Heart left ventricle (tissue), 16 donors: ENCODE measurements around the gene LRRC51. TPM values are rescaled to one million over a fixed set of nuclear protein-coding genes. Genes with fewer than 3 reads are reported as not detected.

Experiments
- ATAC-seq, 4 donors: fragments of 200-7000 bp; cut with Tn5 transposase; one replicate each; pipeline ENCODE4 v1.9.1; 2020 to 2022; ENCODE audit warnings: moderate library complexity in 4 of 4, mild to moderate bottlenecking in 3 of 4, moderate number of reproducible peaks in 1 of 4
- DNase-seq, 5 donors: peaks; one replicate each; pipeline ENCODE4 v3.0.0-alpha.2; 2020
- H3K27ac ChIP-seq, 12 donors: fragments of 200-600 bp; sonication (generic) in 4 of 12; one replicate each; pipeline versions ENCODE4 v1.5.0 to v1.8.0; 2016 to 2022; ENCODE audit warnings: mild to moderate bottlenecking in 2 of 12
- H3K27me3 ChIP-seq, 9 donors: fragments of 200-600 bp; sonication (generic) in 2 of 9; one replicate each; pipeline versions ENCODE4 v1.5.1 to v1.8.0; 2016 to 2022; ENCODE audit warnings: mild to moderate bottlenecking in 3 of 9
- H3K36me3 ChIP-seq, 9 donors: fragments of 200-600 bp; sonication (generic) in 2 of 9; one replicate each; pipeline versions ENCODE4 v1.5.0 to v1.8.0; 2018 to 2022; ENCODE audit warnings: mild to moderate bottlenecking in 2 of 9
- H3K4me1 ChIP-seq, 12 donors: fragments of 200-600 bp; sonication (generic) in 4 of 12; one replicate each; pipeline versions ENCODE4 v1.5.0 to v1.8.0; 2016 to 2022; ENCODE audit warnings: mild to moderate bottlenecking in 3 of 12
- H3K4me3 ChIP-seq, 12 donors: fragments of 200-600 bp; sonication (generic) in 4 of 12; one replicate each; pipeline versions ENCODE4 v1.5.0 to v1.8.0; 2017 to 2022; ENCODE audit warnings: mild to moderate bottlenecking in 9 of 12, moderate library complexity in 4 of 12
- H3K9me3 ChIP-seq, 12 donors: fragments of 200-600 bp; sonication (generic) in 4 of 12; one replicate each; pipeline versions ENCODE4 v1.5.0 to v1.8.0; 2016 to 2022; ENCODE audit warnings: mild to moderate bottlenecking in 1 of 12
- CTCF ChIP-seq, 12 donors: fragments of 200-600 bp; sonication (generic) in 4 of 12; IDR thresholded peaks; one replicate each; pipeline versions ENCODE4 v1.5.0 to v1.8.0; 2018 to 2022; ENCODE audit warnings: antibody characterized with exemption in 12 of 12, mild to moderate bottlenecking in 5 of 12
- POLR2A ChIP-seq, 2 donors: fragments of 450-650 bp; IDR thresholded peaks; one replicate each; pipeline ENCODE4 v1.6.1; 2017; ENCODE audit warnings: antibody characterized with exemption in 2 of 2, mild to moderate bottlenecking in 2 of 2, moderate library complexity in 2 of 2
- WGBS, 4 donors: extraction: QIAGEN DNeasy Blood & Tissue Kit in 2 of 4; methylation state at CpG; one replicate each; pipeline versions ENCODE4 v1.1.5 to v1.1.7; 2013 to 2018; 5-methylcytosine and 5-hydroxymethylcytosine counted together
- intact Hi-C, 10 donors: fragments of 100-400 bp; cut with DNase I; formaldehyde crosslinking; loops; one replicate each; pipeline versions ENCODE4 v1.11.1 to v1.14.2; 2022
- polyA plus RNA-seq, 2 donors: library from polyadenylated mRNA; stranded (reverse); fragments of 200-250 nt; gene quantifications; one replicate each; pipeline ENCODE4 v1.2.3, GENCODE V29; 2013
- total RNA-seq, 9 donors: library from RNA; depleted of rRNA in 2 of 9; stranded (reverse); fragments of >200 nt in 2 of 9; fragmentation: NEBNext Ultra II Directional in 3 of 9; extraction: Animal tissue kit (Norgen Biotek cat#: 25700) in 3 of 9; gene quantifications; one replicate each; pipeline versions ENCODE4 v1.1.0 to v1.2.4, GENCODE V29; 2016 to 2023
- donor health status: ischemic (EF 13 %, LVEDD 7.1; RV severe dilation, severe dysfunction).
- donor health status: healthy with polysubstance abuse.
- donor health status: DM: no; HTN: yes; CAD: no.
- donor health status: DM: no; HTN: no; CAD: no.
- donor health status: ischemic (EF 25% LVEDD 6.9; RV normal size, moderate dysfunction).
- donor health status: ischemic (EF 25% LVEDD 5.7; RV mildly dilated, moderate dysfunction).
- donor health status: healthy.
- donor health status: DM: yes; HTN: yes; CAD: no.
- donor health status: ischemic (EF 35%, LVEDD 5.7; RV mildly dilated, moderate dysfunction).
- donor health status: nonischemic (EF 11% LVEDD 7.7; RV severe dilation, severe dysfunction).
- donor health status: DM: yes; HTN: yes; CAD: no.
- donor health status: PGD.
- donor health status: ischemic (EF 29% LVEDD 5.4; RV normal size, mild dysfunction).
- donor health status: nonischemic (EF 23%, LVEDD 6.1; RV moderate dilation, normal function).

The LRRC51 gene
- total and polyA plus RNA-seq, 11 donors, result 2.0 to 9.3 (median 4.5) TPM

GRCh38 chr11:72122607-72123006 is 42.0 kb downstream of the LRRC51 start:
- Histone ChIP-seq H3K4me1 (no peaks in the 10 kb centered on the region), H3K27ac (no peak overlapping the region), H3K9me3 (no peaks in the 10 kb centered on the region), H3K27me3 (peaks cover 0 to 7% (median 0%) of the 10 kb centered on the region in 9 donors), H3K4me3 (no peak overlapping the region), H3K36me3 (no peaks in the 10 kb centered on the region)
- DNase-seq, result no peak
- ATAC-seq, result no peak
- TF ChIP-seq CTCF (IDR thresholded peaks at IDR 0.05) (no peak), POLR2A (IDR thresholded peaks at IDR 0.05) (no peak)
- intact Hi-C loops, result no loop called here
- 78 to 86% (median 84%) methylated on average over 1 of the region's 1 CpG for WGBS, 4 donors

- Histone ChIP-seq H3K9me3 (peaks cover 0 to 3% (median 0%) of the 10 kb centered on the region in 12 donors), H3K27ac (no peak overlapping the region), H3K36me3 (no peaks in the 10 kb centered on the region), H3K27me3 (peaks cover 0 to 3% (median 0%) of the 10 kb centered on the region in 9 donors), H3K4me1 (no peaks in the 10 kb centered on the region), H3K4me3 (no peak overlapping the region)
- ATAC-seq (no peak), DNase-seq (no peak)
- TF ChIP-seq CTCF (IDR thresholded peaks at IDR 0.05) (no peak), POLR2A (IDR thresholded peaks at IDR 0.05) (no peak)
- intact Hi-C loops, result no loop called here
- WGBS, 4 donors, result 53 to 65% (median 55%) methylated on average over 3 of the region's 3 CpGs
Observed at GRCh38 chr11:72123117-72123653, 42.5 kb downstream of the LRRC51 start.

- Histone ChIP-seq H3K9me3 (peaks cover 0 to 5% (median 0%) of the 10 kb centered on the region in 12 donors), H3K27ac (no peak overlapping the region), H3K4me1 (no peaks in the 10 kb centered on the region), H3K27me3 (peaks cover 0 to 3% (median 0%) of the 10 kb centered on the region in 9 donors), H3K4me3 (no peak overlapping the region), H3K36me3 (no peaks in the 10 kb centered on the region)
- no peak for TF ChIP-seq CTCF (IDR thresholded peaks at IDR 0.05)
- TF ChIP-seq POLR2A (IDR thresholded peaks at IDR 0.05), result no peak
- whole genome bisulfite sequencing, 4 donors, result 81 to 94% (median 93%) methylated on average over 2 to 6 of the region's 6 CpGs
- intact Hi-C loops, result no loop called here
- DNase-seq (no peak), ATAC-seq (no peak)
Observed at GRCh38 chr11:72124046-72124445, 43.4 kb downstream of the LRRC51 start.

- Histone ChIP-seq H3K36me3 (no peaks in the 10 kb centered on the region), H3K9me3 (peaks cover 0 to 5% (median 0%) of the 10 kb centered on the region in 12 donors), H3K4me1 (no peaks in the 10 kb centered on the region), H3K27ac (no peak overlapping the region), H3K4me3 (no peak overlapping the region), H3K27me3 (peaks cover 0 to 1% (median 0%) of the 10 kb centered on the region in 9 donors)
- DNase-seq, result no peak
- ATAC-seq, result no peak
- intact Hi-C loops, result no loop called here
- WGBS, 4 donors, result 49 to 74% (median 62%) methylated on average over 1 of the region's 1 CpG
- TF ChIP-seq CTCF (IDR thresholded peaks at IDR 0.05), result no peak
- no peak for TF ChIP-seq POLR2A (IDR thresholded peaks at IDR 0.05)
Observed at GRCh38 chr11:72125956-72126355, 45.3 kb downstream of the LRRC51 start.
